ENCODE results near the gene PRUNE2.

The PRUNE2 gene

GRCh38 chr9:76927540-76928240 is 21.8 kb upstream of the PRUNE2 start:
- H3F3A ChIP-seq (ENCODE audit: control insufficient read depth, insufficient read depth): no peaks in the 10 kb centered on the region
- no peaks in the 10 kb centered on the region for H4K20me1 ChIP-seq (ENCODE audit: control insufficient read depth, insufficient read depth, low read depth, low read length)
- no peaks in the 10 kb centered on the region for H3K79me2 ChIP-seq (ENCODE audit: control insufficient read depth, low read length)
- TF ChIP-seq CTCF (IDR thresholded peaks at IDR 0.05; ENCODE audit: low read depth, low read length, poor library complexity, severe bottlenecking): no peak
- TF ChIP-seq EZH2phosphoT487 (IDR thresholded peaks at IDR 0.05; ENCODE audit: borderline replicate concordance, low read length): no peak
- no peak overlapping the region for H3K27ac ChIP-seq (ENCODE audit: low read depth, low read length)
- H3K4me3 ChIP-seq (ENCODE audit: low read length): no peak overlapping the region
- H3K4me2 ChIP-seq (ENCODE audit: low read length): no peak overlapping the region
- H3K9me2 ChIP-seq (replicated peaks; ENCODE audit: control insufficient read depth, low read length): no peaks in the 10 kb centered on the region
- H3K9me3 ChIP-seq (ENCODE audit: control insufficient read depth, insufficient read depth, low read length): no peaks in the 10 kb centered on the region
- no peaks in the 10 kb centered on the region for H3K36me3 ChIP-seq (ENCODE audit: control insufficient read depth, low read length)
- no peaks in the 10 kb centered on the region for H3K27me3 ChIP-seq (ENCODE audit: control insufficient read depth, low read length)
- H3K4me1 ChIP-seq (ENCODE audit: control insufficient read depth, low read length): no peaks in the 10 kb centered on the region

GRCh38 chr9:76926846-76927245 is 20.9 kb upstream of the PRUNE2 start:
- Histone ChIP-seq H3K9me2 (replicated peaks; ENCODE audit: control insufficient read depth, low read length) (no peaks in the 10 kb centered on the region), H3K79me2 (ENCODE audit: control insufficient read depth, low read length) (no peaks in the 10 kb centered on the region), H3K27me3 (ENCODE audit: control insufficient read depth, low read length) (no peaks in the 10 kb centered on the region), H3K9me3 (ENCODE audit: control insufficient read depth, insufficient read depth, low read length) (no peaks in the 10 kb centered on the region), H3K4me2 (ENCODE audit: low read length) (no peak overlapping the region), H3K36me3 (ENCODE audit: control insufficient read depth, low read length) (no peaks in the 10 kb centered on the region), H4K20me1 (ENCODE audit: control insufficient read depth, insufficient read depth, low read depth, low read length) (no peaks in the 10 kb centered on the region), H3K4me1 (ENCODE audit: control insufficient read depth, low read length) (no peaks in the 10 kb centered on the region), H3K27ac (ENCODE audit: low read depth, low read length) (no peak overlapping the region), H3K4me3 (ENCODE audit: low read length) (no peak overlapping the region), H3F3A (ENCODE audit: control insufficient read depth, insufficient read depth) (no peaks in the 10 kb centered on the region)
- TF ChIP-seq CTCF (IDR thresholded peaks at IDR 0.05; ENCODE audit: low read depth, low read length, poor library complexity, severe bottlenecking): no peak
- no peak for TF ChIP-seq EZH2phosphoT487 (IDR thresholded peaks at IDR 0.05; ENCODE audit: borderline replicate concordance, low read length)

GRCh38 chr9:76926324-76926741 is 20.4 kb upstream of the PRUNE2 start:
- no peaks in the 10 kb centered on the region for H4K20me1 ChIP-seq (ENCODE audit: control insufficient read depth, insufficient read depth, low read depth, low read length)
- no peaks in the 10 kb centered on the region for H3K9me3 ChIP-seq (ENCODE audit: control insufficient read depth, insufficient read depth, low read length)
- H3K4me1 ChIP-seq (ENCODE audit: control insufficient read depth, low read length): no peaks in the 10 kb centered on the region
- H3K27ac ChIP-seq (ENCODE audit: low read depth, low read length): no peak overlapping the region
- no peaks in the 10 kb centered on the region for H3K79me2 ChIP-seq (ENCODE audit: control insufficient read depth, low read length)
- H3F3A ChIP-seq (ENCODE audit: control insufficient read depth, insufficient read depth): no peaks in the 10 kb centered on the region
- H3K9me2 ChIP-seq (replicated peaks; ENCODE audit: control insufficient read depth, low read length): no peaks in the 10 kb centered on the region
- TF ChIP-seq CTCF (IDR thresholded peaks at IDR 0.05; ENCODE audit: low read depth, low read length, poor library complexity, severe bottlenecking): no peak
- TF ChIP-seq EZH2phosphoT487 (IDR thresholded peaks at IDR 0.05; ENCODE audit: borderline replicate concordance, low read length): no peak
- no peak overlapping the region for H3K4me2 ChIP-seq (ENCODE audit: low read length)
- H3K27me3 ChIP-seq (ENCODE audit: control insufficient read depth, low read length): no peaks in the 10 kb centered on the region
- H3K36me3 ChIP-seq (ENCODE audit: control insufficient read depth, low read length): no peaks in the 10 kb centered on the region
- H3K4me3 ChIP-seq (ENCODE audit: low read length): no peak overlapping the region
